Adipose tissue (tissue), 3 donors: ENCODE data around the gene TCAF2. TPM values are rescaled to one million over a fixed set of nuclear protein-coding genes. Genes with fewer than 3 reads are reported as not detected.
"Not testable (repeated sequence)": the region's sequence is repeated elsewhere in the genome, so short reads cannot be mapped to it uniquely, and the experiment has no call there.

Source experiments
- H3K27ac ChIP-seq: one replicate; pipeline ENCODE4 v1.5.1; 2013; ENCODE audit warnings: low read depth, low read length
- WGBS, 3 donors: extraction: QIAGEN DNeasy Blood & Tissue Kit; methylation state at CpG; one replicate each; pipeline ENCODE4 v1.1.7; 2013; 5-methylcytosine and 5-hydroxymethylcytosine counted together
- polyA plus RNA-seq, 3 donors: library from polyadenylated mRNA; stranded (reverse); fragments of 200-250 nt; gene quantifications; one replicate each; pipeline ENCODE4 v1.2.3, GENCODE V29; 2013
- donor health status: healthy with polysubstance abuse.
- donor health status: Bipolar disorder and iron deficiency.
- donor health status: healthy.

The TCAF2 gene
- polyA plus RNA-seq, 3 donors = 0.94 to 1.2 (median 1.0) TPM

GRCh38 chr7:143649902-143650301 is 29.1 kb downstream of the TCAF2 start:
- 90 to 100% methylated on average over 2 of the region's 3 CpGs; no CpG with 5 or more reads in 1 of the 3 donors for WGBS, 3 donors
- H3K27ac ChIP-seq = not testable (repeated sequence)

DNA sequence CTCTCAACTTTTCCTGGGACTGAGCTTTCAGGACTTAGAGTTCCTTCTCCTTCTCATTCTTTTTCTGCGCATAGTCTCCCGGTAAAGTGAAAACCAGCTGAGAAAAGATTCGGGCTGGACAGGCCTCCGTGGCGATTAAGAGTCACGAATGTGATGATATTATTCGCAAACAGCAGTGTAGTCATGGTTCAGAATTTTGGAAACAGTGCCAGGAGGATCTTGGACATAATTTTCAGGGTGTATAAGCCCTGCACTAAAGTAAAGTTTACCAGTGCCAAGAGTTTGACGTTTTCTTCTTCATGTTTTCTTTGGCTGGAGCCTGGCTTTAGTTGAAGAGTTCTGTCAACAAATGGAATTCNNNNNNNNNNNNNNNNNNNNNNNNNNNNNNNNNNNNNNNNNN is 29.7 kb downstream of the TCAF2 start:
- WGBS, 3 donors = no CpG with 5 or more reads among the region's 8 CpGs
- H3K27ac ChIP-seq = not testable (repeated sequence)

Other genes starting within 250 kb of the TCAF2 start
- 100 to 1,000 TPM in 2 of 3 donors, 10 to 100 TPM in 1; 40.6 to 234 (median 200) TPM for gene ZYX, start 239.6 kb upstream of the TCAF2 start, polyA plus RNA-seq
- 1 to 10 TPM in 1 of 3 donors, under 1 TPM in 1, not detected in 1; 0.89 to 4.9 TPM for gene EPHA1, start 212.1 kb upstream of the TCAF2 start, polyA plus RNA-seq
- not detected for gene TAS2R60, start 177.5 kb upstream of the TCAF2 start, polyA plus RNA-seq
- not detected for gene TAS2R41, start 143.1 kb upstream of the TCAF2 start, polyA plus RNA-seq
- under 1 TPM in 2 of 3 donors, not detected in 1; 0.03 to 0.17 TPM for gene CTAGE15, start 49.2 kb upstream of the TCAF2 start, polyA plus RNA-seq
- under 1 TPM in 1 of 3 donors, not detected in 2; 0.03 TPM for gene CTAGE6, start 136.7 kb downstream of the TCAF2 start, polyA plus RNA-seq